ENCODE measurements around the gene GKAP1.
"Not testable (repeated sequence)": the region's sequence is repeated elsewhere in the genome, so short reads cannot be mapped to it uniquely, and the experiment has no call there.

GRCh38 chr9:83815120-83815519, 2.4 kb downstream of the GKAP1 start:
- TF ChIP-seq POLR2A, CTCF (IDR thresholded peaks at IDR 0.05): not testable (repeated sequence)

All from uterus (tissue), 2 donors.